ENCODE data around the gene CDC20. TPM values are rescaled to one million over a fixed set of nuclear protein-coding genes. Genes with fewer than 3 reads are reported as not detected.
"Not testable (repeated sequence)": the region's sequence is repeated elsewhere in the genome, so short reads cannot be mapped to it uniquely, and the experiment has no call there.

CDC20 gene
- total RNA-seq, 1 donor from 2014 or later = 24.3 TPM

GRCh38 chr1:43366601-43367025, 7.8 kb downstream of the CDC20 start:
- TF ChIP-seq CTCF (IDR thresholded peaks at IDR 0.05; ENCODE audit: unreplicated experiment) = no peak
- H3K4me3 Mint-ChIP-seq (ENCODE audit: unreplicated experiment) = peak overlapping the region; percentile 91
- no peaks in the 10 kb centered on the region for H3K9me3 Mint-ChIP-seq (ENCODE audit: unreplicated experiment)
- H3K36me3 Mint-ChIP-seq (ENCODE audit: low read depth, unreplicated experiment) = peaks cover 32% of the 10 kb centered on the region
- no peak for DNase-seq (ENCODE audit: low spot score)
- peaks cover 40% of the 10 kb centered on the region for H3K4me1 Mint-ChIP-seq (ENCODE audit: unreplicated experiment)
- H3K27ac Mint-ChIP-seq (ENCODE audit: unreplicated experiment) = no peak overlapping the region
- H3K27me3 Mint-ChIP-seq (ENCODE audit: unreplicated experiment) = peaks cover 7% of the 10 kb centered on the region

GRCh38 chr1:43367026-43367903, 8.5 kb downstream of the CDC20 start:
- no peaks in the 10 kb centered on the region for H3K9me3 Mint-ChIP-seq (ENCODE audit: unreplicated experiment)
- H3K4me3 Mint-ChIP-seq (ENCODE audit: unreplicated experiment) = peak overlapping the region; percentile 91
- no peak overlapping the region for H3K27ac Mint-ChIP-seq (ENCODE audit: unreplicated experiment)
- peaks cover 34% of the 10 kb centered on the region for H3K4me1 Mint-ChIP-seq (ENCODE audit: unreplicated experiment)
- H3K27me3 Mint-ChIP-seq (ENCODE audit: unreplicated experiment) = peaks cover 7% of the 10 kb centered on the region
- DNase-seq (ENCODE audit: low spot score) = peak; percentile 26
- H3K36me3 Mint-ChIP-seq (ENCODE audit: low read depth, unreplicated experiment) = peaks cover 26% of the 10 kb centered on the region
- no peak for TF ChIP-seq CTCF (IDR thresholded peaks at IDR 0.05; ENCODE audit: unreplicated experiment)

GRCh38 chr1:43367904-43368645, 9.3 kb downstream of the CDC20 start, which contains the start of gene ELOVL1:
Gene ELOVL1 (minus strand): TSS chr1:43368011. CDS start chr1:43365609, 2,402 bp downstream.
- no peak for TF ChIP-seq CTCF (IDR thresholded peaks at IDR 0.05; ENCODE audit: unreplicated experiment)
- Mint-ChIP-seq H3K27ac (ENCODE audit: unreplicated experiment) (peak within 1 kb of the TSS; percentile 92), H3K36me3 (ENCODE audit: low read depth, unreplicated experiment) (peaks cover 23% of the 10 kb centered on the region), H3K4me1 (ENCODE audit: unreplicated experiment) (peaks cover 34% of the 10 kb centered on the region), H3K9me3 (ENCODE audit: unreplicated experiment) (no peaks in the 10 kb centered on the region), H3K4me3 (ENCODE audit: unreplicated experiment) (peak within 1 kb of the TSS; percentile 95), H3K27me3 (ENCODE audit: unreplicated experiment) (peaks cover 7% of the 10 kb centered on the region)
- DNase-seq (ENCODE audit: low spot score) = peak; percentile 94

DNA sequence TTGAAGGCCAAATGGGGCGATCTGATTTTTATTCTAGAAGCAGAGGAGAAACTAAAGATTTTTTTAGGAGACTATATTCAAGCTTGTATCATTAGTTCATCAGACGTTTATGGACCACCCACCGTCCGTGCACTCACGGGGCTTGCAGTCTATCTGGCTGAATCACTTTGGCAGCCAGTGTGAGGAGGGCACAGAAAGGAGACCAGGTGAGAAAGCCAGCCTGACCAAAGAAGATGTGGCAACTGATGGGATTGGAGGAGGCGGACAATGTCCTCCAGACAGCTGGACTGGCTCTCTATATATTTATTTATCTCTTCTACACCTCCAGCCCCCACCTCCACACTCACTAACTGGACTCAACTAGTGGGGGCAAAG, 9.9 kb downstream of the CDC20 start:
- Mint-ChIP-seq H3K4me1 (ENCODE audit: unreplicated experiment) (peaks cover 34% of the 10 kb centered on the region), H3K27me3 (ENCODE audit: unreplicated experiment) (peaks cover 7% of the 10 kb centered on the region), H3K4me3 (ENCODE audit: unreplicated experiment) (peak overlapping the region; percentile 95), H3K9me3 (ENCODE audit: unreplicated experiment) (no peaks in the 10 kb centered on the region), H3K27ac (ENCODE audit: unreplicated experiment) (peak overlapping the region; percentile 92), H3K36me3 (ENCODE audit: low read depth, unreplicated experiment) (peaks cover 20% of the 10 kb centered on the region)
- no peak for TF ChIP-seq CTCF (IDR thresholded peaks at IDR 0.05; ENCODE audit: unreplicated experiment)
- DNase-seq (ENCODE audit: low spot score) = no peak

- peaks cover 11% of the 10 kb centered on the region for H3K36me3 Mint-ChIP-seq (ENCODE audit: low read depth, unreplicated experiment)
- not testable (repeated sequence) for H3K9me3 Mint-ChIP-seq (ENCODE audit: unreplicated experiment); H3K27me3 Mint-ChIP-seq (ENCODE audit: unreplicated experiment); H3K4me3 Mint-ChIP-seq (ENCODE audit: unreplicated experiment); H3K27ac Mint-ChIP-seq (ENCODE audit: unreplicated experiment); DNase-seq (ENCODE audit: low spot score)
- peaks cover 30% of the 10 kb centered on the region for H3K4me1 Mint-ChIP-seq (ENCODE audit: unreplicated experiment)
These were observed 11.0 kb downstream of the CDC20 start for GRCh38 chr1:43369779-43370178.

Measured in endothelial cell (in vitro differentiated cells).